Immature natural killer cell (primary cell): Measurements from ENCODE around the gene DUSP22. TPM values are rescaled to one million over a fixed set of nuclear protein-coding genes. Genes with fewer than 3 reads are reported as not detected.

ENCODE experiments used
- DNase-seq, 3 donors: peaks; one replicate each; pipeline ENCODE4 v3.0.0; 2022; ENCODE audit warnings: mixed read lengths in 1 of 3
- H3K27ac Mint-ChIP-seq, 6 donors: one replicate each; pipeline ENCODE4 v1.8.0; 2020; ENCODE audit warnings: mixed read lengths in 6 of 6, mild to moderate bottlenecking in 5 of 6, inconsistent platforms in 4 of 6, moderate library complexity in 3 of 6
- H3K27me3 Mint-ChIP-seq, 3 donors: one replicate each; pipeline ENCODE4 v1.8.0; 2020 to 2021; ENCODE audit warnings: low read depth in 3 of 3, mild to moderate bottlenecking in 3 of 3, mixed read lengths in 3 of 3, moderate library complexity in 3 of 3, inconsistent platforms in 1 of 3
- H3K36me3 Mint-ChIP-seq, 3 donors: one replicate each; pipeline ENCODE4 v1.8.0; 2020; ENCODE audit warnings: mixed read lengths in 3 of 3, inconsistent platforms in 2 of 3, mild to moderate bottlenecking in 2 of 3
- H3K4me1 Mint-ChIP-seq, 2 donors: one replicate each; pipeline ENCODE4 v1.8.0; 2020; ENCODE audit warnings: inconsistent platforms in 2 of 2, mild to moderate bottlenecking in 2 of 2, mixed read lengths in 2 of 2, moderate library complexity in 1 of 2
- H3K4me3 Mint-ChIP-seq, 5 donors: one replicate each; pipeline ENCODE4 v1.8.0; 2020; ENCODE audit warnings: mild to moderate bottlenecking in 5 of 5, mixed read lengths in 5 of 5, inconsistent platforms in 3 of 5, moderate library complexity in 3 of 5
- H3K9me3 Mint-ChIP-seq, 6 donors: one replicate each; pipeline ENCODE4 v1.8.0; 2020; ENCODE audit warnings: mild to moderate bottlenecking in 6 of 6, mixed read lengths in 6 of 6, inconsistent platforms in 4 of 6, moderate library complexity in 3 of 6
- polyA plus RNA-seq, 3 donors: library from polyadenylated mRNA; unstranded; fragments of 300-500 nt; fragmentation: Illumina TruSeq; gene quantifications; one replicate each; pipeline ENCODE4 v1.2.3, GENCODE V29; 2021

Gene DUSP22
- polyA plus RNA-seq, 3 donors from 2014 or later = 55.0 to 80.1 (median 65.3) TPM

- Mint-ChIP-seq H3K27ac (no peak overlapping the region), H3K9me3 (peaks cover 0 to 4% (median 0%) of the 10 kb centered on the region in 6 donors), H3K4me1 (peaks cover 5 to 7% of the 10 kb centered on the region in 2 donors), H3K36me3 (peaks cover 0 to 4% (median 0%) of the 10 kb centered on the region in 3 donors), H3K4me3 (no peak overlapping the region), H3K27me3 (no peaks in the 10 kb centered on the region)
- DNase-seq = no peak
Measured at GRCh38 chr6:329888-330691, 37.8 kb downstream of the DUSP22 start.

- no peak for DNase-seq
- Mint-ChIP-seq H3K4me3 (no peak overlapping the region), H3K27ac (no peak overlapping the region), H3K27me3 (no peaks in the 10 kb centered on the region), H3K9me3 (peaks cover 0 to 4% (median 0%) of the 10 kb centered on the region in 6 donors), H3K36me3 (peaks cover 0 to 4% (median 0%) of the 10 kb centered on the region in 3 donors), H3K4me1 (peaks cover 9 to 12% of the 10 kb centered on the region in 2 donors)
Measured at GRCh38 chr6:330948-331347, 38.7 kb downstream of the DUSP22 start.

DNA sequence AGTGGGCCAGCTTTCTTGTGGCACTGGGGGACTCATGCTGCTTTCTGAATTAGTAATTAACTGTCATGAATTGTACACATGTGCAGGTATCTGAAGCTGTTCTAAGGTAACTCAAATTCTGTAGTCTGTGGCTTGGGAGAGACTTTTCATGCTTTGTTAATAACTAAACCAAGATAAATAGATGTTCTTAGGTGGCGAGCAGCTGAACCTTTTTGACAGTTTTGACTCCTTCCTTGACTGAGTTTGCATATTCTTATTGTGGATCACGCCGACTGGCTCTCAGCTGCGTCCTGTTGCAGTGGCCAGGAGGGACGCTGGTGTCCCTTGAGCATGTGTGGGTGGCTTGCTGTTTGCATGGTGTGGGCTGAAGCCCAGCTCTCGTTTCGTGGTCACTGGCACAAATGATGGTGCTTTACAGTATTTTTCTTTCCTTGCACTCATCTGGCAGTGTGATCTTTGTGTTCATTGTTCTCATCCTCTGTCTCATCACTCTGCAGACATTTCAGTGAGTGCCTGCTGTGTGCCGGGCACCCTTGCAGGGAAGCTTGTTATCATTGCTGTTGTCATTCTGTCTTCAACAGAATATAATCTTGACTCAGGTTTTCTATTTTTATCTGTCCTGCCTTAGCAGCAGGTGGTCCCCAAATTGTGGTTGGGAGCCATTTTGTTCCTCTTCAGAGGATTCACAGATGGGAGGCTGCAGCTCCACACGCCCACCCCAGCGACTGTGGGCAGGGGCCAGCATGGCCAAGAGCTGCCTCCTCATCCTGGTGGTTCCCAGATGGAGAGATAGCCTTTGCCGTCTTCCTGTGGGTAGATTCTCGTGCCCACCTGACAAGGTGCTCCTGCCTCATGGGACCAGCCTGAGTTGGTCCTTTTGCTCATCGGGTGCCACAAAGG is 39.6 kb downstream of the DUSP22 start:
- Mint-ChIP-seq H3K27me3 (no peaks in the 10 kb centered on the region), H3K27ac (no peak overlapping the region), H3K36me3 (no peaks in the 10 kb centered on the region), H3K4me1 (peaks cover 16 to 21% of the 10 kb centered on the region in 2 donors), H3K9me3 (peaks cover 0 to 4% (median 0%) of the 10 kb centered on the region in 6 donors), H3K4me3 (no peak overlapping the region)
- DNase-seq = no peak

GRCh38 chr6:332671-333070 is 40.4 kb downstream of the DUSP22 start:
- no peak overlapping the region for H3K27ac Mint-ChIP-seq
- H3K4me1 Mint-ChIP-seq = peaks cover 21 to 25% of the 10 kb centered on the region in 2 donors
- no peak for DNase-seq
- no peaks in the 10 kb centered on the region for H3K9me3 Mint-ChIP-seq
- no peaks in the 10 kb centered on the region for H3K27me3 Mint-ChIP-seq
- no peak overlapping the region for H3K4me3 Mint-ChIP-seq
- H3K36me3 Mint-ChIP-seq = no peaks in the 10 kb centered on the region

DNA sequence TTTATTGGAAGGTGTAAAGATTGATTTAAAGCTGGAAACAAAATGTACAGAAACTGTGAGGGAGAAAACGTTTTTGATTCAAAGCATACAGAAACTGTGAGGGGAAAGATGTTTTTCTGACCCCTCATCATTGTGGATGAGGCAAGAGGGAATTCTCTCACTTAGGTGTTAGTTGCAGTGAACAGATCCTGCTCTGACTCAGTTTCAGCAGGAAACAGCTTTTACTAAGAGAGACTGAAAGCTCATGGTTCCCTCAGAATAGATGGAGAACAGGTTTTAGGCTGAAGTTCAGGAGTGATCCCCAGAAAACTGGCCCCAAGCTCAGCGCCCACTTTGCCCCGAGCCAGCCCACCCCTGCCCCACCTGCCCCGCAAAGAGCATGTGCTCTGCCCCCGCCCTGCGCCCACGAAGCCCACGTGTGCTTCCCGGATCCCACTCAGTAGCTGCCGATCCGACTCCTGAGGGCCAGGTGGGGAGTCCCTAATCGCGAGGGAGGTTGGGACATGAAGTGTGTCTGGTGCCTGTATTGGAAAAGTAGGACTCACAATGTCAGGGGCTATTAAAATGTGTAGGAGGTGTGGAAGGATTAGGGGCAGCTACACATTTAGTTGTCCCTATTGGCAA is 41.2 kb downstream of the DUSP22 start:
- Mint-ChIP-seq H3K4me1 (peaks cover 27 to 30% of the 10 kb centered on the region in 2 donors), H3K27ac (no peak overlapping the region), H3K4me3 (no peak overlapping the region), H3K27me3 (no peaks in the 10 kb centered on the region), H3K36me3 (no peaks in the 10 kb centered on the region), H3K9me3 (no peaks in the 10 kb centered on the region)
- DNase-seq = no peak

- Mint-ChIP-seq H3K4me1 (peaks cover 40 to 44% of the 10 kb centered on the region in 2 donors), H3K4me3 (no peak overlapping the region), H3K9me3 (no peaks in the 10 kb centered on the region), H3K36me3 (no peaks in the 10 kb centered on the region), H3K27ac (no peak overlapping the region), H3K27me3 (peaks cover 0 to 4% (median 0%) of the 10 kb centered on the region in 3 donors)
- DNase-seq = no peak
Measured at GRCh38 chr6:334536-335510, 42.5 kb downstream of the DUSP22 start.

GRCh38 chr6:335572-335971 is 43.3 kb downstream of the DUSP22 start:
- Mint-ChIP-seq H3K36me3 (peaks cover 0 to under 1% (median 0%) of the 10 kb centered on the region in 3 donors), H3K4me3 (peak overlapping the region in 1 of 5 donors; percentile 5), H3K9me3 (no peaks in the 10 kb centered on the region), H3K27ac (peak overlapping the region in 1 of 6 donors; percentile 50), H3K4me1 (peaks cover 46 to 51% of the 10 kb centered on the region in 2 donors), H3K27me3 (peaks cover 0 to 5% (median 0%) of the 10 kb centered on the region in 3 donors)
- DNase-seq = no peak

- no peaks in the 10 kb centered on the region for H3K9me3 Mint-ChIP-seq
- H3K36me3 Mint-ChIP-seq = peaks cover 0 to 3% (median 0%) of the 10 kb centered on the region in 3 donors
- H3K27me3 Mint-ChIP-seq = peaks cover 0 to 5% (median 0%) of the 10 kb centered on the region in 3 donors
- H3K27ac Mint-ChIP-seq = peak overlapping the region; percentile 35 to 92 (median 72)
- peak in 2 of 3 donors; percentile 28 to 29 for DNase-seq
- peak overlapping the region; percentile 12 to 88 (median 52) for H3K4me3 Mint-ChIP-seq
- H3K4me1 Mint-ChIP-seq = peaks cover 54 to 58% of the 10 kb centered on the region in 2 donors
Measured at GRCh38 chr6:336159-337114, 44.1 kb downstream of the DUSP22 start.

GRCh38 chr6:337805-338368 is 45.6 kb downstream of the DUSP22 start:
- Mint-ChIP-seq H3K4me1 (peaks cover 68 to 71% of the 10 kb centered on the region in 2 donors), H3K36me3 (peaks cover 0 to 8% (median 8%) of the 10 kb centered on the region in 3 donors), H3K27ac (peak overlapping the region; percentile 10 to 92 (median 38)), H3K27me3 (peaks cover 0 to 8% (median 7%) of the 10 kb centered on the region in 3 donors), H3K4me3 (peak overlapping the region; percentile 3 to 88 (median 25)), H3K9me3 (no peaks in the 10 kb centered on the region)
- no peak for DNase-seq

DNA sequence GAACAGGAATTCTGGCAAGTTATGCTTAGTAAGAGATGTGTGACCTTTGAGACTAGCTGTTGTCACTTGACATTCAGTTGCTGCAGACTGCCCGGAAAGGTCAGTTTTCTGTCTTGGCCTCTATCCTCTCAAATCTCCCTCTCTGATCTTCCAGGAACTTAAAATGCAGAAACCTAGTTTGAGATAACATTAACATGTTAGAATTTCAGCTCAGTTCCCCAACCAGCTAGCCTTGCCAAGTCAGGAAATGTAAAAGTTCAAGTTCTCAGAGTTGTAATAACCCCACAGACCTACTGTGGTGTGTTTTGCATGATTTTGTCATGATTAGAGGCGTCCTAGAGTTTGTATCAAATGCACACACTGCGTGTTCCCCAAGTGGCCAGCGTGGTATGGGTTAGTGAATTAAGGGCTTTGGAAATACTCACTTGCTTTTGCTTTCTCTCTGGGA is 46.6 kb downstream of the DUSP22 start:
- peaks cover 71 to 75% of the 10 kb centered on the region in 2 donors for H3K4me1 Mint-ChIP-seq
- H3K36me3 Mint-ChIP-seq = peaks cover 0 to 8% (median 8%) of the 10 kb centered on the region in 3 donors
- H3K9me3 Mint-ChIP-seq = peaks cover 0 to 3% (median 0%) of the 10 kb centered on the region in 6 donors
- peaks cover 0 to 8% (median 7%) of the 10 kb centered on the region in 3 donors for H3K27me3 Mint-ChIP-seq
- H3K27ac Mint-ChIP-seq = peak overlapping the region; percentile 48 to 88 (median 80)
- DNase-seq = peak; percentile 15 to 58 (median 35)
- H3K4me3 Mint-ChIP-seq = peak overlapping the region; percentile 19 to 88 (median 57)

DNA sequence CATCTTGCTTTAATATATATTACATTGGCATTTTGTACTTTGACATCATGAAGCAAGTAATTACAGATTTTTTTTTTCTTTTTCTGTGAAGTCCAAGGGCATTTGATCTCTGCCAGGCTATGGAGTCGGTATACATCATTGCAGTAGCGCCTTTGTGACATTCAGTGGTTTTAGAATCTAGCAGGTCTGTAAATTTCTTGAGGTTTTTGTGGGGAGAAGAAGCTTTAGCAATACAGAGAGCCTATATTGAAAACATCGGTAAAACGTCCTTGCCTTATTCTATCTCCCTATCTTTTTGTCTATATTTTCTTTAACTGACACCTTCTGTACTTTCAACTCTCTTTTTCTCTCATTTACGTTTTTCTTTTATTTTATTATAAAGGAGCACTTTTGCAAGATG is 47.2 kb downstream of the DUSP22 start:
- H3K4me3 Mint-ChIP-seq = peak overlapping the region; percentile 19 to 88 (median 57)
- H3K36me3 Mint-ChIP-seq = peaks cover 0 to 10% (median 8%) of the 10 kb centered on the region in 3 donors
- peaks cover 0 to 3% (median 0%) of the 10 kb centered on the region in 6 donors for H3K9me3 Mint-ChIP-seq
- DNase-seq = peak; percentile 60 to 76 (median 68)
- peaks cover 2 to 8% (median 7%) of the 10 kb centered on the region in 3 donors for H3K27me3 Mint-ChIP-seq
- H3K4me1 Mint-ChIP-seq = peaks cover 71 to 77% of the 10 kb centered on the region in 2 donors
- H3K27ac Mint-ChIP-seq = peak overlapping the region; percentile 65 to 88 (median 80)
